Vagina (tissue), 2 donors: ENCODE data around the gene EHMT1. TPM values are rescaled to one million over a fixed set of nuclear protein-coding genes. Genes with fewer than 3 reads are reported as not detected.

Experiments used
- DNase-seq, 2 donors: peaks; one replicate each; pipeline ENCODE4 v3.0.0-alpha.2; 2017; ENCODE audit errors: extremely low spot score in 2 of 2
- H3K27ac ChIP-seq: fragments of 200-600 bp; sonication (generic); one replicate; pipeline ENCODE4 v1.5.1; 2019
- H3K27me3 ChIP-seq: fragments of 200-600 bp; sonication (generic); one replicate; pipeline ENCODE4 v1.5.1; 2019
- H3K36me3 ChIP-seq, 2 donors: fragments of 200-600 bp; sonication (generic); one replicate each; pipeline ENCODE4 v1.5.1; 2017 to 2019
- H3K4me1 ChIP-seq: fragments of 200-600 bp; sonication (generic); one replicate; pipeline ENCODE4 v1.5.1; 2019
- H3K4me3 ChIP-seq, 2 donors: fragments of 200-600 bp; sonication (generic); 1 replicate in 1 of 2; 2 replicates in 1 of 2; pipeline ENCODE4 v1.5.1; 2016 to 2019
- H3K9me3 ChIP-seq: fragments of 200-600 bp; sonication (generic); one replicate; pipeline ENCODE4 v1.5.1; 2019
- POLR2A ChIP-seq, 2 donors: fragments of 450-650 bp; IDR thresholded peaks; one replicate each; pipeline ENCODE4 v1.6.1; 2017; ENCODE audit warnings: antibody characterized with exemption in 2 of 2, mild to moderate bottlenecking in 2 of 2, moderate library complexity in 2 of 2
- POLR2AphosphoS5 ChIP-seq, 2 donors: sonication (generic); formaldehyde crosslinking; IDR thresholded peaks; one replicate each; pipeline ENCODE4 v1.9.0; 2017; ENCODE audit warnings: antibody characterized with exemption in 2 of 2, mild to moderate bottlenecking in 2 of 2, low read depth in 1 of 2; ENCODE audit not compliant: insufficient read depth in 1 of 2
- intact Hi-C: fragments of 100-400 bp; cut with DNase I; formaldehyde crosslinking; loops from one replicate; pipeline ENCODE4 v1.15.1; 2023
- total RNA-seq: library from RNA; depleted of rRNA; stranded (reverse); fragments of >200 nt; gene quantifications from one replicate; pipeline ENCODE4 v1.2.3, GENCODE V29; 2016
- TF ChIP-seq, protein P1 (sequence below), 3 experiments: fragments of 450-650 bp in 2 of 3; fragments of 200-600 bp in 1 of 3; sonication (generic) in 1 of 3; IDR thresholded peaks; one replicate each; pipeline ENCODE4 v1.5.1; 2017 to 2019; ENCODE audit warnings: antibody characterized with exemption in 3 of 3, mild to moderate bottlenecking in 2 of 3, moderate library complexity in 2 of 3

The EHMT1 gene
- total RNA-seq, 1 donor from 2014 or later: 65.8 TPM

DNA sequence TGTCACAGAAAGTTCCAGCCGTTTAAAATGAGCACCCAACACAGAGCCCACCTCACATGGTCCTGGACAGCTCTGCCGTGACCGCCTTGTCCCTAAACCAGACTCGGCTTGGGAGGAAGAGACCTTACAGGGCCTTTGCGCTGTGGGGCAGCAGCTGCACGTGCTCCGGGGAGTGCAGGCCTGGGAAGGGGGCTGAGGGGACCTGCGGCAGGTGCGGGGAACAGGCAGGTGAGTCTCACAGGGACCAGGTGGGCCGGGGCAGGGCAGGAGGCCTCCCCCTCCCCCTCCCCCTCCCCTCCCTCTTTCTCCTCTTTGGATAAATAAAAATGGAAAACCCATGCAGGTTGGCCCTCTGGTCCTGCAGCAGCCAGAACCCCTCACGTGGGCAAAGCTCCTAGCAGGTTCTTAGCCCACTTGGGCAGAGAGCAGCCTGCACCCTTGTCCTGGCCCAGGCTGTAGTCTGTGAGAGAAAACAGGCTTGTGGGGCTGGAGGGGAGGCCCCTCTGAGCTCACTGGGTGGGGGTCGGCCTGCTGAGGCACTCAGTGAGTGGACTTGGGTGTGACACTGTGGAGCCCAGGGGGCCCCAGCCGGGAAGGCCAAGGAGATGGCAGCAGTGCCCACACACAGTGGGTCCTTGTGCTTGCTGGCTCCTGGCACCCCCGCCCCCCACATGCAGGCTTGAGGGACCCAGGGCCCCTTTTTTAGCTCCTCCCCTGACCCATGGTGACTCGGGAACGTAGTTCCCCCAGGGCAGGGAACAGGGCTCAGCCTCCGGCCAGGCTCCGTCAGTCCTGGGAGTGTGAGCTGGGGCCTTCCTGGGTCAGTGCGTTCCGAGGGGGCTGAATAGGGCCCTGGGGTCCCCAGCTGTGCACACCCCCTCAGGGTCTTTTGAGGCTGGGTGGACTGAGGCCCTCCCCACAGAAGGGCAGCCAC, 218.8 kb downstream of the EHMT1 start:
- Histone ChIP-seq H3K9me3 (no peaks in the 10 kb centered on the region), H3K4me1 (no peaks in the 10 kb centered on the region), H3K36me3 (peaks cover 0 to 37% of the 10 kb centered on the region in 2 donors), H3K27me3 (no peaks in the 10 kb centered on the region), H3K4me3 (no peak overlapping the region), H3K27ac (no peak overlapping the region)
- DNase-seq: peak in 1 of 2 donors; percentile 64
- TF ChIP-seq, protein P1, sequence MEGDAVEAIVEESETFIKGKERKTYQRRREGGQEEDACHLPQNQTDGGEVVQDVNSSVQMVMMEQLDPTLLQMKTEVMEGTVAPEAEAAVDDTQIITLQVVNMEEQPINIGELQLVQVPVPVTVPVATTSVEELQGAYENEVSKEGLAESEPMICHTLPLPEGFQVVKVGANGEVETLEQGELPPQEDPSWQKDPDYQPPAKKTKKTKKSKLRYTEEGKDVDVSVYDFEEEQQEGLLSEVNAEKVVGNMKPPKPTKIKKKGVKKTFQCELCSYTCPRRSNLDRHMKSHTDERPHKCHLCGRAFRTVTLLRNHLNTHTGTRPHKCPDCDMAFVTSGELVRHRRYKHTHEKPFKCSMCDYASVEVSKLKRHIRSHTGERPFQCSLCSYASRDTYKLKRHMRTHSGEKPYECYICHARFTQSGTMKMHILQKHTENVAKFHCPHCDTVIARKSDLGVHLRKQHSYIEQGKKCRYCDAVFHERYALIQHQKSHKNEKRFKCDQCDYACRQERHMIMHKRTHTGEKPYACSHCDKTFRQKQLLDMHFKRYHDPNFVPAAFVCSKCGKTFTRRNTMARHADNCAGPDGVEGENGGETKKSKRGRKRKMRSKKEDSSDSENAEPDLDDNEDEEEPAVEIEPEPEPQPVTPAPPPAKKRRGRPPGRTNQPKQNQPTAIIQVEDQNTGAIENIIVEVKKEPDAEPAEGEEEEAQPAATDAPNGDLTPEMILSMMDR (IDR thresholded peaks at IDR 0.05): no peak
- no peak for TF ChIP-seq POLR2A (IDR thresholded peaks at IDR 0.05)
- no peak for TF ChIP-seq POLR2AphosphoS5 (IDR thresholded peaks at IDR 0.05; ENCODE audit: insufficient read depth in 1 of 2, low read depth in 1 of 2)
- intact Hi-C loops: no loop called here

DNA sequence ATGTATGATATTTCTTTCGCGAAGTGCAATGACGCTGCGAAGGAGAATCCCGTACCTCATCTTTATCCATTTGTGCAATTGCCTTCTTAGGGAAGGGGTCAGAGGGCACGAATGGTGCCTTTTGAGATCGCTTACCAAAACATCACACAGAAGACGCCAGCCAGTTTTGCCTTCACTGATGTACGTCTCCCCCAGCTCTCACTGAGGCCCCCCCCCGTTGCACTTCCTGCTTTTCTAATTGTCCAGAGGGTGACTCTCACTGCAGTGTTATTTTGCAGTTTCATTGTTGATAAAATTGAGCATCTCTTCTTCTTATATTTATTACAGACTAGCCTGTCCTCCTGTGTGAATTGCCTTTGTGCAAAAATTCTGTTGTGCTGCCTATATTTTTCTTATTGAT, 219.8 kb downstream of the EHMT1 start:
- no peak for DNase-seq
- no peak overlapping the region for H3K27ac ChIP-seq
- no peaks in the 10 kb centered on the region for H3K27me3 ChIP-seq
- TF ChIP-seq, protein P1 (IDR thresholded peaks at IDR 0.05): no peak
- TF ChIP-seq POLR2AphosphoS5 (IDR thresholded peaks at IDR 0.05; ENCODE audit: insufficient read depth in 1 of 2, low read depth in 1 of 2) (no peak), POLR2A (IDR thresholded peaks at IDR 0.05) (no peak)
- no peaks in the 10 kb centered on the region for H3K4me1 ChIP-seq
- no peaks in the 10 kb centered on the region for H3K9me3 ChIP-seq
- intact Hi-C loops: no loop called here
- H3K36me3 ChIP-seq: peaks cover 0 to 30% of the 10 kb centered on the region in 2 donors
- H3K4me3 ChIP-seq: no peak overlapping the region

DNA sequence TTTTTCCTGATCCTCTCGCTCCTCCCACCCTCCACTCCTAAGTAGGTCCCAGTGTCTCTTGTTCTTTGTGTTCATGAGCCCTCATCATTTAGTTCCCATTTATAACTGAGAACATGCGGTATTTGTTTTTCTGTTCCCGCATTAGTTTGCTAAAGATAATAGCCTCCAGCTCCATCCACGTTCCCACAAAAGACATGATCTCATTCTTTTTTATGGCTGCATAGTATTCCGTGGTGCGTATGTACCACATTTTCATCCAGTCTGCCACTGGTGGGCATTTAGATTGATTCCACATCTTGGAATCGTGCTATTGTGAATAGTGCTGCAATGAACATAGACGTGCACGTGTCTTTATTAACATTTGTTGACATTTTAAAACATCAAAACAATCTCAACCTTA, 224.6 kb downstream of the EHMT1 start:
- H3K4me3 ChIP-seq: no peak overlapping the region
- TF ChIP-seq POLR2AphosphoS5 (IDR thresholded peaks at IDR 0.05; ENCODE audit: insufficient read depth in 1 of 2, low read depth in 1 of 2) (no peak), POLR2A (IDR thresholded peaks at IDR 0.05) (no peak)
- TF ChIP-seq, protein P1 (IDR thresholded peaks at IDR 0.05): no peak
- intact Hi-C loops: no loop called here
- no peaks in the 10 kb centered on the region for H3K4me1 ChIP-seq
- H3K36me3 ChIP-seq: no peaks in the 10 kb centered on the region
- no peaks in the 10 kb centered on the region for H3K9me3 ChIP-seq
- no peak for DNase-seq
- H3K27me3 ChIP-seq: no peaks in the 10 kb centered on the region
- H3K27ac ChIP-seq: no peak overlapping the region

DNA sequence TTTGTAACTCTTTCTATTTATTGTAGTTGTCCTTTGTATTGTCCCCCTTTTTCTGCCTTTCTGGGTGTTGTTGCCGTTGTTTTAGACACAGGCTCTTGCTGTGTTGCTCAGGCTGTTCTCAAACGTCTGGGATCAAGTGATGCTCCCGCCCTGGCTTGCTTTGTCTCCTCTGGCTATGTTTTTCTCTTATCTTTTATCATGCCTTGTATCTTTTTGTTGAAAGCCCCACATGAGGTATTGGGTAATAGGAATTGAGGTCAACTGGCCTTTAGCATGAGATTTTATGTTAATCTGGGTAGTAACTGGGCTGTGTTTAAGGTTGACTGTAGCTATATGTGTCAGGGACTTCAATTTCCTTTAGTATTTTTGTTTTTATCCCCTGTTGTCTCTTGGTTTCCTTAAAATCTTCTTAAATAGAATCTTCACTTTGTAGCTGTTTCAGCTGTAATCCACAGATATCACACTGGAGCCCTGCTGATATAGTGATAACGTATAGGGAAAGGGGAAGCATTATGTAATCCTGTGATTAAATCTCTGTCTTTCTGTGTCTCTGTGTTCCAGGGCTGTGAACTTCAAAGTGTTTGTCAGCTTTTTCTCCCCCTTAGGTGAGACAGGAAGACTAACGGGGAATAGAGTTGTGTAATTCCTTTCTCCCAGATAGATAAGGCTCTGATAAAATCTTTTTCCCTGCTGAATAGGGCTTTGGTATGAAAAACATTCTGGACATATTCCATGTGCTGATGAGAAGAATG, 232.9 kb downstream of the EHMT1 start:
- H3K27ac ChIP-seq: no peak overlapping the region
- no peaks in the 10 kb centered on the region for H3K27me3 ChIP-seq
- TF ChIP-seq, protein P1 (IDR thresholded peaks at IDR 0.05): no peak
- TF ChIP-seq POLR2AphosphoS5 (IDR thresholded peaks at IDR 0.05; ENCODE audit: insufficient read depth in 1 of 2, low read depth in 1 of 2): no peak
- TF ChIP-seq POLR2A (IDR thresholded peaks at IDR 0.05): no peak
- no peak overlapping the region for H3K4me3 ChIP-seq
- no peaks in the 10 kb centered on the region for H3K36me3 ChIP-seq
- peaks cover 19% of the 10 kb centered on the region for H3K9me3 ChIP-seq
- no peaks in the 10 kb centered on the region for H3K4me1 ChIP-seq
- DNase-seq: no peak
- intact Hi-C loops: no loop called here
